GM21737 (cell line): Measurements from ENCODE around the gene TGFB2.

Experiments used
- ATAC-seq: cut with Tn5 transposase; IDR thresholded peaks from one replicate; pipeline ENCODE4 v1.9.1; 2021; ENCODE audit warnings: mild to moderate bottlenecking, moderate library complexity; ENCODE audit not compliant: unreplicated experiment

The TGFB2 gene

GRCh38 chr1:218382261-218382660, 37.1 kb downstream of the TGFB2 start:
- ATAC-seq, result no peak

GRCh38 chr1:218383051-218383450, 37.9 kb downstream of the TGFB2 start:
- ATAC-seq, result no peak

DNA sequence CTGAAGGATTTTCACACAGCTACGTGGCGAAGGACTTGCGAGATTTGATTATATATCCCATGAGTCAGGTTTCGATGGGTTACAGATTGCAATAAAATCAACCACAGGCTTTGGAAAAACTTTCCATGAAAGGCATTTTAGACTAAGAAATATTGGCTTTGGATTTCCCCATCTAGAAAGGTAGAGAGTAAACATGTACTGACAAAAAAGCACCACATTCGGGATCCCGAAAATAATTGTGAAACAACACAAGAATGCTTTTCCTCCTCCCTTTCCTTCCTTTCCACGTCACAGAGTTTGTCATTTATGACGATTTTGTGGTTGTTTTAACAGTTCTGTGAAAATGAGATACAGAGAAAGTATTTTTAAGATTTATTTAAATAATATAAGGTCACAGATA, 38.5 kb downstream of the TGFB2 start:
- ATAC-seq, result no peak

DNA sequence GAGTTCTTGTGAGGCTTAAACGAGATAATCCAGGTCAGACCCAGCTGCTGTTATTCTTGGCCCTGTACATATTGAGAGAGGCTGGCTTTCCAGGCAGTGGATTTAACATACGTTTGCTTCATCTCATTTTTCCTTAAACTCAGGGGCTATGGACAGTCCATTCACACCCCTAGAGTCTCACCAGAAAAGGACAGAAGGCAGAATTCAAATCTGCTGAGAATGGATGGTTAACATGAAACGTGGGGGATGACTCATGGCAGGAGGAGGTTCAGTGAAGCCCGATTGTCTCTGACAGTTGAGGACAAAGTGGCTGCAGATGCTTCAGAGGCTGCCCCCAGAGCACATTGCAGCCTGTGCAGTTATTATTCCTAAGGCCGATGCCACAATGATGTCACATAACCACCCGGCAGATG, 39.5 kb downstream of the TGFB2 start:
- no peak for ATAC-seq

GRCh38 chr1:218388591-218388990, 43.5 kb downstream of the TGFB2 start:
- no peak for ATAC-seq

GRCh38 chr1:218390618-218391017, 45.5 kb downstream of the TGFB2 start:
- ATAC-seq, result no peak

DNA sequence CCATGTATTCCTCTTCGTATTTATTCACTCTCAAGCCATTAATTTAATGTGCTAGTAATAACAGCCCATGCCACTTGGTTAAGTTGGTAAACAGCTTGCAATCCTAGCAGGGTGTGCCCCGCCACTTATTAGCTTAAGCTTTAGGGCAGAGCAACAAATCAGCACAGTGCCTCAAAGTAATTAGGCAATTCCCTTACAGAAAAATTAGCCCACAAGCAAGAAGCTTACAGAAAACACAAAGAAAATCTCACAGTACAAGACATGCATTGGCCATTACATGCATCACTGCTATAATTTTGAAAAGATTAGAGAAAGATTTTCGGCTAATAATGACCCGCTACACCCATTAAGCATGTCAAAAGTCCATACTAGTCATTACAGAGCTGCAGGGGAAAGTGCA, 47.6 kb downstream of the TGFB2 start:
- no peak for ATAC-seq

DNA sequence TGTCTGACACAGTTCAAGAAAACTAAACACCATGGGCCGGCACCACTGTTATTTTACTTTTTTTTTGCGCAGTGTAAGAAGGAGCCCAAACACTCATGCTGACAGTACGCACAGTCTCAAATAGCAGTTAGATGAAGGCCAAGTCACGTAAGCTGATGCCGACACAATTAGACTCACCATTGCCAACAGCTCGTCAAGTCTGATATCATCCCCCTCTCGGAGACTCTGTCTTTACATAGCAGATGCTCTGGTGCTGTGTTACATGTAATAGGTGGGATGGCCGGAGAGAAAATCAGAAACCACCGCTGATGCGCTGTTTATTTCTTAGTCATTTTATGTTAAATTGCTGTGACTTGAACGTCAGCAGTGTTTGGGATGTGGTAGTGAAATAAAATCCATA, 49.3 kb downstream of the TGFB2 start:
- no peak for ATAC-seq

DNA sequence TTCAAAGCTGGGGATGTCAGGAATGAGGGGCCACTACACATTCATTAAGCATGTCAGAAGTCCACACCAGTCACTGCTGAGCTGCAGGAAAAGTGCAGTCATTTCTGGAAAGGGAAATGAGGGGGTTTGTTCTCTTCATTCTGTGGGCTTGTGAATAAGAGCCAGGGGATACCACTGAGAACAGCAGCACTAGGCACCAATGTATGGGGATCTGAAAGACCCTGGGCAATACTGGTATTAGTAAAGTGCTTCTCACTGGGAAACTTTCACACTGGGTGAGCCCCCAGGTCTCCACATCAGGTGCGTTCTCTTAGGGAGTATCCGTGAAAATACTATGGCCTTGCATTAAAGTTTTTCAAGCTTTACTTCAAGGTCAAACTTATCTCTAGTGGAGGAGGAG, 49.9 kb downstream of the TGFB2 start:
- ATAC-seq, result no peak

GRCh38 chr1:218395916-218396315, 50.8 kb downstream of the TGFB2 start:
- ATAC-seq, result no peak

DNA sequence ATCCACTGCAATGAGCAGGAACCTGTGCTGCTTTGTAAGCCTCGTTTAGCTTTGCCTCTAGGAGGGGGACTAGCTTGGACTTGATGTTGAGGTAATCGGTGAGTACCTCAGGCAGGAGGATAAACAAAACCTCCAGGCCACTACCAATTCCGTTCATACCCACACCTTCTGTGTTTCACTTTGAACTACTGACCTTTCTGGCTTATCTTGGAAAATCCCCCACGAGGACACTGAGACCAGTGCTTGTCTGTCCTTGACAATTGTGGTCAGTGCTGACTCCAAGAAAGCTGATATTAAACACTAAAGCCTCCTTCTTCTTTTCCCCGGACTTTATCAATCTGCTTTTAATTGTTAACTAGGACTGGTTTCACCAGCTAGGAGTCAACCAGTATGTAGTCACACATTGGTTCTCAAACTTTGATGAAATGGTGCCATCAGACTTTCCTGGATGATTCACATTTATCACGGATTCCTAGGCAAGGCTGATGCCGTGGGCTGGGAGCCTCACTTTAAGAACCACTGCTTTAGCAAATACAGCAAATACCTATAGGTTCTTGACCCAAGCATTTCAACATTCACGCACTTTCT, 52.7 kb downstream of the TGFB2 start:
- no peak for ATAC-seq

GRCh38 chr1:218400624-218401023, 55.5 kb downstream of the TGFB2 start:
- ATAC-seq, result no peak

- no peak for ATAC-seq
Observed at GRCh38 chr1:218401441-218401997, 56.4 kb downstream of the TGFB2 start.

DNA sequence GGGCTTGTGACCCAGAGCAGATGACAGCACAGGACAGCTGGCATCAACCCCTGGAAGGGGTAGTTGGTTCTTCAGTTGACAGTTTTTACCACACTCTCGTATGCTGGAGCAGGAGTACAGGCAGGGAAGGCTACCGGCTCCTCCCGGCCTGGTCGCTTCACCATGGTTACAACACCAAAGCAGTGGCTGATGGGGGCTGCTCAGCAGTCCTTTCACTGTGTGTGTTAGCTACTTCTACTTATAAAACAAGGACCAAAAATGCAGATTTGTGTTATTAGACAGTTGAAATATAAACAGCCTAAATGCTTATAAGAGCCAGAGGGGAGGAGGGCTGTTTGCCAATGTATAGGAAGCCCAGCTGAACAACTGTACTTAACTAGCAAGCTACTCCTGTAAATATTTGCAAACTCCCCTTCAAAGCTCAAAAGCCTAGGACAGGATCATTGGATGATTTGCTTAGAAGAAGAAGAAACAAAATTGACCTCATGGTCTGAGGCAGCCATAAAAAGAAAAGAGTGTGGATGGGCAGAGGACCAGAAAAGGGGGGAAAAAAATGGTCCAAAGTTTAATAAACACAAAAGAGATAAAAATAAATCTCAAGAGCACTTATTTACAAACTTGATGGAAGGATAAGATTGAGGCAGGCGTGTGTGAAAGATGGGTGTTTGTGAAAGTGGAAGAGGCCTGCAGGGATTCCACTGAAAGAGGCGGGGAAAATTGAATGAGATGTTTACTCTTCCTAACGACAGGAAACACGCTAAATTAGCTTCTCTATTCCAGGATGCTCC, 57.1 kb downstream of the TGFB2 start:
- no peak for ATAC-seq

DNA sequence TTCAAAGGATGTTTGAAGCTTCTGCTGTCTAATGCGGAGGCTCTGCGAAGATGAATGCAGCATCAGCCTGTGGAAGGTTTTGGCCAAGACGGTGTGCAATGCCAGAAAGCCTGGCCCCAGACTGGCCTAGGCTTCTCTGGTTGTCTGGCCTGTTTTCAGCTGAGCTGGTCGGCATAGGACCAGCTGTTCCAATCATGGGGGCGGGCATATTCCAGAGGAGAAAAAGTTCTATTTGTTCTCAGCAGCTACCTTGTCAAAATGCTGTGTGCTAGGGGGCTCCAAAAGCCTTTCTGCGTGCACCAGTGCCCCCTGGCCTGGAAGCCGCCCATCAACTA, 57.6 kb downstream of the TGFB2 start:
- no peak for ATAC-seq

- no peak for ATAC-seq
Observed at GRCh38 chr1:218403300-218403699, 58.2 kb downstream of the TGFB2 start.

GRCh38 chr1:218407630-218408029, 62.5 kb downstream of the TGFB2 start:
- no peak for ATAC-seq

DNA sequence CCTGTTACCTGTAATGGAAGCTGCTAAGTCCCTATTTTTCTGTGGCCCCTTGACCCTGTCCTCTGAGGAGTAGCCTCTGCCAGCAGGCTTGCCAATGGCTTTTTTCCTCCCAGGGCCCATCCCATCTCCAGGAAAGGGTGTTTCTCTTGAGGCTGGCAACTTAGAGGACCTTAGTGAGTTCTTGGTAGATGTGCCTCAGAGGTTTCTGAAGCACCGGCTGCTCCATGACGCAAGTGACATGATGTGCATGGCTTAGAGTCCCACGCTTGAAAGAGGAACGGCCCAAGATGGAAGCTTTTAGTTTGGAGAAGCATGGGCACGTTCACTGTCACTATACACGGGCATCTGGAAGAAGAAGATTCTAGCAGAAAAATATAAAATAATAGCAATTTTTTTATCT, 63.0 kb downstream of the TGFB2 start:
- ATAC-seq, result no peak

DNA sequence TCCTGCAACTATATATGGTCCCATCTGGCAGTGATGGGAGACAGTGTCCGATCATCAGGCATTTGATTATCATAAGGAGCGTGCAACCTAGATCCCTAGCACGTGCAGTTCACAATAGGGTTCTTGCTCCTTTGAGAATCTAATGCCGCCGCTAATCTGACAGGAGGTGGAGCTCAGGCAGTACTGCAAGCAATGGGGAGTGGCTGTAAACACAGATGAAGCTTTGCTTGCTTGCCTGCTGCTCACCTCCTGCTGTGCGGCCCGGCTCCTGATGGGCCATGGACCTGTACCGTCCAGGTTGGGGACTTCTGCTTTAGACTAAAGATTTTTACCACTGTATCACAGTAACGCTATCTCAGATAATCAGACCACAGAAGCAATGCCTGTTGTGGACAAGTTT, 63.8 kb downstream of the TGFB2 start:
- ATAC-seq, result no peak

DNA sequence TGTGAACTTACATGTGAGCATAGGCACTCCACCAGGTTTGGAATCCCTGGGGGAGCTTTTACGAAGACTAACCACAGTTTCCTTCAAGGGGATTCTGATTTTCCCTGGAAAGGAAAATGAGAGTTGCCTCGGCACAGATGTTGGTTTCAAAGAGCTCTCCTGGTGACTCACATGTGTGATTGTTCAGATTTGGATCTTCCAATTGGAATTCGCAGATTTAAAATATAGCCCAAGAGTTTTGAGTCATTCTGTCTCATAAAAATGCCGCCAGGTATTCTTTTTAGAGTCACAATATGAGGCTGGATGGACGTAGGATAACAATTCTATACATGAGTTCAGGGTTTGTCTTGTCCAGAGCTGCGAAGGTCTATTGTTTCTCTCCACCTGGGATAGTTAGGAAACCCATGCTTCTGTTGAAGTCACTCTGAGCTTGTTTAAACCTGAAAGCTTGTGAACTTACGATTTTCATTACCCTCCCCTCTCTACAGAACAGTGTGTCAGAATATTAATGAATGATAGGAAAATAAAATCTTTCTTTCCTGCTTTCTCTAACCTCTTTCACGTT, 64.9 kb downstream of the TGFB2 start:
- ATAC-seq, result no peak

DNA sequence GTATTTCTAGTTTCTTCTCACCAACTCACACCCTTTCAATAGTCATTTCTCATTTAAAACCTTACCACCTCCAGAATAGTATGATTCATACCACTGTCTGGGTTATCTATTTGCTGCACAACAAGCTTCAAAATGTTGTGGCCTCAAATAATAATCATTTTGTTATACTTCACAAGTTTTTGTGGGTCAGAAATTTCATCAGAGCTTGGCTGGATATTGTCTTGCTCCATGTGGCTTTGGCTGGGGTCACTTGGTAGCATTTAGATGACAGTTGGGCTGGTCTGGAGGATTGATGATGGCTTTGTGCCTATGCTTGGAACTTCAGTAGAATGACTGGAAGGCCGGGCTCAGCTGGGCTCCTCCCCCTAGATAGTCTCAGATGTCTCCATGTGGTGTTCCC, 66.0 kb downstream of the TGFB2 start:
- no peak for ATAC-seq

GRCh38 chr1:218412171-218412570, 67.0 kb downstream of the TGFB2 start:
- no peak for ATAC-seq
